NT2/D1 (cell line): Measurements from ENCODE around the gene GDPGP1.

Source experiments
- SUZ12 ChIP-seq: IDR thresholded peaks from 2 replicates; pipeline ENCODE4 v1.6.1; 2011; ENCODE audit not compliant: insufficient read length, insufficient read depth; ENCODE audit errors: extremely low read depth
- YY1 ChIP-seq: IDR thresholded peaks from 2 replicates; pipeline ENCODE4 v1.6.1; 2011; ENCODE audit not compliant: insufficient read length, insufficient read depth
- ZNF274 ChIP-seq: IDR thresholded peaks from 2 replicates; pipeline ENCODE4 v1.6.1; 2011; ENCODE audit warnings: mild to moderate bottlenecking, low read depth, low read length

DNA sequence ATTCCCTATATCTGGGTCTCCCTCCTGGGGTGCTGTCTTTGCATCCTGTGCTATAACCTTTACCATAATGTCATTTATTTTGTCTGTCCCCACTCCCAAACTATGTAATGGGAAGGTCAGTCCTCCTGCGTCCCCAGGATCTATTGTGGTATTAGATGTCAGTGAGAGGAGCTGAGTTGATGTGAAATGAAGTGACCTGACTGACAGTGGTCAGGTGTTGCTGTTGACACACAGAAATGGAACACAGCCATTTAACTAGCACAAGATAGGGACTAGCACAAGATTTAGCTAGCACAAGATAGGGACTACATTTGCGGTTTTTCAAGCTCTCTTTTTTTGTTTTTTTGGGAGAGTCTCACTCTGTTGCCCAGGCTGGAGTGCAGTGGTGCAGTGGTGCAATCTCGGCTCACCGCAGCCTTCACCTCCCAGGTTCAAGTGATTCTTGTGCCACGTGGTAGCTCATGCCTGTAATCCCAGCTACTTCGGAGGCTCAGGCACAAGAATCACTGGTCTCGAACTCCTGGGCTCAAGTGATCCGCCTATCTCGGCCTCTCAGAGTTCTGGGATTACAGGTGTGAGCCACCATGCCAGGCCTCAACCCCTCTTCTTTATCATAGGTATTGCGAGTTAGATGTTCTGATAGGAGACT is 36.6 kb downstream of the GDPGP1 start:
- TF ChIP-seq YY1 (no peak), ZNF274 (no peak), SUZ12 (no peak)
